SHP77 (cell line): ENCODE measurements around the gene MTA3.

Experiments
- DNase-seq, 2 experiments: peaks; one replicate each; lab custom pipeline; 2025; lab: John Stamatoyannopoulos, UW

The MTA3 gene

GRCh38 chr2:42787424-42787787 lies 219.0 kb downstream of the MTA3 start:
- no peak for DNase-seq

GRCh38 chr2:42787788-42788477 lies 219.5 kb downstream of the MTA3 start:
- DNase-seq: no peak

DNA sequence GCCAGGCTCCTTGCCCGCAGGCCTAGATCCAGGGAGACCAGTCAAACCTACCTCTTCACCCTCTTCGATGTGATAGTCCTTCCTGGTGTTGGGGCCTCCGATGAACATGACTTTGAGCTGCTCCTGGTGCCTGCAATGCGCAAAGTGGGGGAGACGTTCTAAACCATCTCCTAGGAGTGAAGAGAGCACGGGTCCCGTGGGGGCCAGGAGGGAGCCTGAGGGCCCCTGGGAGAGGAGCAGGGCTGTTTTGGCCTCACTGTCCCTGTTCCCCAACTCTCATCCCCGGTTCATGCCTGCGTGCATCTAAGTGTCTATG lies 220.0 kb downstream of the MTA3 start:
- no peak for DNase-seq

DNA sequence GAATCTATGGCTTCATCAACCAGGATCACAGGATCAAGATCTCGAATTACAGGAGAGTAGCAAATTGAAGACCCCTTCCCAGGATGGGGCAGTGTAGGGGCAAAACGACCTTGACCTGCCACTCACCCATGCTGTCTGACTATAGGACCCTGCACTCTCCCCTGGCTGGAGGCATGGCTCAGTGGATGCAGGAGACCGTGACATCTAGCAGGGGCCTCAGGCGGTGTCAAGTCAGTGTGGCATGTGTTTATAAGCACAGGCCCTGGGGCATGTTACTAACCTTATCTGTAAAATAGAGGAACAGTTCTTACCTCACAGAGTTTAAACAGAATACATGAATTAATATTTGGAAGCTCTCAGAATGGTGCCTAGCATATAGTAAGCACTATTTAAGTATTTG lies 220.4 kb downstream of the MTA3 start:
- DNase-seq: no peak

DNA sequence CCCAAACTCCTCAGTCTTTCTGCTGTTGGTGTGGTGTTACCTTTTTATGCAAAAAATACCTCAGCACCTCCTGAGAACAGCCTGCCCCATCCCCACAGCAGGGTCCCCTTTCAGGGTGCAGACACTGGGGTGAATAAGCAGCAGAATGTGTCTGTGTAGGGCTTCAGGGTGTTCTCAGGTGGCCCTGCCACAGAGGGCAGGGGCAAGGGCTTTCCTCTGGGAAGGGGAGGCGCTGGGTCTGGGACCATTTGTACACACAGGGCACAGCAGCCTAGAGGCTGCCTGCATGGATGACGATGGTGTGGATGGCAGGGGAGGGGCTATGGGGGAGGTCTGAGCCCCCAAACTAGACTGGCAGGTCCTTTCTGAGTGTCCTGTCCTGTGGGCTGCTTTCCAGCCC lies 221.3 kb downstream of the MTA3 start:
- DNase-seq: no peak

DNA sequence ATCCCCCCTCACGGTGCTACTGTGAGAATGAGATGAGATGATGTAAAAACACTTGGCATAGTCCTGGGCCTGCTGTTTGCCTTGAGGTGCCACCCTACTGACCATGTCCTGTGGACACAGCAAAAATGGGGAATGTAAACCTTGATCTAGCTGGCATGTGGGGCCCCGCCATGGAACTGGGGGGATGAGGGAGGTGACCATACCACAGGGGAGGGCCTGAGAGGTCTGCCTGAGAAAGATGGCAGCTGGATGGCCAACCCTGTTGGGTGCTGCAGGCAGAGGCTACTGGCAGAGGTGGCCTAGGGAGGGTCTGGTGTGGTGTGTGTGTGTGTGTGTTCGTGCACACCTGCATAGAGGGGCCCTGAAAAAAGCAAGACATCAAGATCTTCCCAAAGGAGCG lies 223.2 kb downstream of the MTA3 start:
- no peak for DNase-seq

DNA sequence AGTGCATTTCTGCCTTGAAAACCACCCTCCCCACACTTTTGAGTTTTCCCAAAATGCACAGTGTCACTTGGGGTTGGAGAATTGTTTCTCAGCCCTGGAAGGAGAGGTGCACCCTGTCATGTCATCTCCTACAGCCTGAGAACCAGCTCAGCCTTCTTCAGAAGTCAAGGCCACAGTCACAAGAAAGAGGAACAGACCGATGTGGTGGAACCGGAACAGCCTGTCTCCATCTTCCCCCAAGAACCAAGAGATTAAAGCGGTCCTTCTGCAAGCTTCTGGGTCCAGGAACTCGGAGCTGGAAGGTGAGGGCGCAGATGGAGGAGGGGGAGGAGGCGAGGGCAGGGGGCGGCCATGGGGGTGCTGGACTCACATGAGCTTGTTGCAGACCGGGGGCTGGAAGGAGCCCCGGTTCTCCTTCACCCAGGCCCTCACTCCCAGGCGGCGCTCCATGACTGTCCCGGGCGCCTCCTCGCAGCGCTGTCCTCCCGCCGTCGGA lies 223.7 kb downstream of the MTA3 start:
- DNase-seq: no peak

DNA sequence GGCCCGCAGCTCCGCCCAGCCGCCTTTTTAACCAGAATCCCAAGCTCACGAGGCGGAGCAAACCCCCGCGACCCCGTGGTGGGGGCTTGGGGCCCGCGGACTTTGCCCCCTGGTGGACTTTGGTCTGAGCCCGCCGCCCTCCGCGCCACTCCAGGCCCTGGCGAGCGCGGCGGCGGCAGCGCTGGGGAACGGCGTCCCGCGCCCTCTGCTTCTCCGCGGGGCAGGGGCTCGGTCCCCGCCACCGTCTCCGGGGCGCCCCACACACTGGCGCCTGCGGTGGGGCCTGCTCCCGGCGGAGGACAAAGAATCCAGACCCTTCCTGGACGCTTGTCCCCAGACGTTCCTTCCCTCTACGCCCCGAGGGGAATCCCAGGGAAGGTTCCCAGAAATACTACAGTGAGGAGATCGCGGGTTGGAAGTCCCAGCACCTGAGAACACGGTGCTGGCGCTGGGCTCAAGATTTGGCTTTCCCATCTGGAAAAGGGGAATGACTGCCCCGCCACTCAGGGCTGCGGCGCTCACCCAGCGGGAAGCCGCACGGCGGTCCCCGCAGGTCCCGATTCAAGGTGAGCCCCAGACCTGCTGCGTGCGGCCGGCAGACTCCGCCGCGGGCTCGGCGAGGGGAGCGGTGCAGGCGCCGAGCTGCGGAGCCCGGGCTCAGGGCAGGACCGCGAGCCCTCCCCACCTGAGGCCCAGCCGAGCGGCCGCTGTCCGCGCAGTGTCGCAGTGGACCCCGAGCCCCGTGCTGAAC lies 224.3 kb downstream of the MTA3 start, which contains the start of gene HAAO:
TSS of gene HAAO (minus strand) at position 1 of the 751 bp plus-strand sequence. CDS start 47 bp downstream, outside the sequence.
- no peak for DNase-seq

DNA sequence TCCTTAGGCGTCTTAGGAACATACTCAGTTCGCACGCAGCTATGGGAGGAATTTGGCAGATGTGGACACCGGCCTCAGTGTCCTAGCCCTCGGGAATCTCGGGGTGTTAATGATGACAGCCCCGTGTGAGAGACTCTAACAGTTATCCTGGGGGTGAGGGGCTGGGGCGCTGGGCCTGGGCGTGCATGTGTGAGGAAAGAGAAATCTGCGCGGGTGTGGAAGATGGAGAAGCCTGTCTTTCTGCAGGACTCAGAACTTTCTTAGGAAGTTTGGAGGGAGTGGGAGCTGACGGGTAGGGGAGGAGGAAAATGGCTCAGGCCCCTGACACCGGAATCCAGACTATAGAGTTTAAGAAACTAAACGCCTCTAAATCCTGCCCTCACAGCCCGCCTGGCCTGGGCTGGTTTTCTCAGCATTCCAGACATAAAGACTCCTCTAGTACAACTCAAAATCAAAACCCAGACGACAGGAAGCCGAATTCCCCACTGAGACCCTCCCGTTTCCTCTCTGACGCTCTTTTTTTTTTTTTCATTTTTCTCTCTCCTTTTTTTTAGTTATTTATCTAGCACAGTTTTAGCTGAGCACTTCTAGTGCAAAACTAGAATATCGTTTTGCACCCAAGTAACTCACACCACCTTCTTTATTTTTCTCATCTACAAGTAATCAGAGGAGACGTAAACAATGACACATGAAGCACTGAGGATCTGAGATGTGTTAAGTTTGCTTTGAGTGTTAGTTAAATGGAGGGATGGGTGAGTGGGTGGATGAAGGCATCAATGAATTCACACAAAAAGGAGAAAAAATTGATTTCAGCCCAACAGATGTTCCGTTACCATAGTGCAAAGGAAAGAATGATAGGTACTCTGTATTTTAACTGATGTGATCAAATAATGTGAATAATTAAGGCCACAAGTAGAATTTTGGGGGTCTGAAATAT lies 225.2 kb downstream of the MTA3 start:
- no peak for DNase-seq

DNA sequence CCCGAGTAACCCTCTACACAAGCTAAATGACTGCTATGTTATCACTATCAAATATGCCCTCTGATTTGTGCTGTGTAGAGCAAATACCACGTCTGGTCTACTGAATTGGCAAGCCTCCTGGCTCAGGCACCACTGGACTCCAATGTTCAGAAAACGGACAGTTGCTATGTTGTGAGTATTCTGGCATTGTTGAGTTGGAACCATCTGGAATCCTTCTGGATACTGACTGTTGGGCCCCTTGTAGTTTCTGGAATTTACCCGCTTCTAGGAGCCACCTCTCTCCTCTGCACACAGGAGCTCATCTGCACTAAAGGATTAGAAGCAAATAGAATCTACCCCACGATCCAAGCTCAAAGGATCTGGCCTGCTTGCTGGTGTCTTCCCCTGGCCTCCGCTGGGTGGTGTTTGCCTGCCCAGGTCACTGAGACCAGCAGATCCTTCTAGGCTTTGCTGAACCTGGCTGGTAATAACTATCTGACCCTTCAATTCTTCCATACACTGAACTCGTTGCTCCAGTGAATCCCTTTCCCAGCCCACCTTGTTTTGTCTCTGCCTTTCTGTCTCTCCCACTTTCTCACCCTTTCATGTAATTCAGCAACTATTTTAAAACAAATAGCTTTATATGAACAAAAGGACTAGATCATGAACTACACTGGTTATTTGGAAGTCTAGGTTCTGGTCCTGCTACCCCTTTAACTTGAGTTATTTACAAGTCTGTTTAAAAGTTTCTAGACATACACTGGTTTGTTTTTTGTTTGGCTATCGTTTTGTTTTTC lies 226.0 kb downstream of the MTA3 start:
- peak in 1 of 2 experiments; percentile 4 for DNase-seq

GRCh38 chr2:42795275-42795674 lies 226.8 kb downstream of the MTA3 start:
- no peak for DNase-seq

- peak in 1 of 2 experiments; percentile 26 for DNase-seq
Observed at GRCh38 chr2:42795841-42796301, 227.4 kb downstream of the MTA3 start.

DNA sequence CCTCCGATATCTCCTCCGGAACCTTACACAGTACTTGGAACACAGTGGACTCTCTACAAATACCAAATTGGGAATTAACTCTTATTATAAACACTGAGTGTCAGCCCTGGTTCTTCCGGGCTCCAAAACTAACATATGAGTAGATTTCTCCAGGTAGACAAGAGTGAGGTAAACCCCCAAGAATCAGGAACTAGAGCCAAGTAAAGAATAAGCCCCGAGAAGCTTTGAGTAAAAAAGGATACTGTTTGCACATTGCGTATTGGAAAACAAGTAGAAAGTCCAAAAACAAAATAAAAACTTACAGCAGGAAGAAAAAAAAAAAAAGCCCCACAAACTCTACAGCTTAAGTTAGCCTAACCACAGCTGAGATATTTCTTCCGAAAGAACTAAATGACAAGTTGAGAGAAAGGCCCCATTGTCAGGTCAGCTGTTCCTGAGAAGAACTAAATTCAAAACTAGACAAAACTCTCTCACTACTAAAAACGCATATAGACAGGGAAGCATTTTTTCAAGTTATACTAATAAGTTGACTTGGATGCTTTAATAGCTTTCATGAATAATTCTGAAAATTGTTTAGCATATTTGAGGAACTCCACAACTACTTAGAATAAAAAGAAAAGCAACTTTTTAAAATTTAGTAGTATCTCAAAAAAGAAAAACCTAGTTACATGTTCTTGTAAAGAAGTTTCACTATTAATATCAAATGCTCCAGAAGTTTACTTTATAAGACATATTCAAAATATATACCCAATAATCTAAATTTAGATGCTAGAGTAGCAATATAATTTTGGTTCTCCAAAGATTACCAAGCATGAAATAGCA lies 228.2 kb downstream of the MTA3 start:
- DNase-seq: no peak

DNA sequence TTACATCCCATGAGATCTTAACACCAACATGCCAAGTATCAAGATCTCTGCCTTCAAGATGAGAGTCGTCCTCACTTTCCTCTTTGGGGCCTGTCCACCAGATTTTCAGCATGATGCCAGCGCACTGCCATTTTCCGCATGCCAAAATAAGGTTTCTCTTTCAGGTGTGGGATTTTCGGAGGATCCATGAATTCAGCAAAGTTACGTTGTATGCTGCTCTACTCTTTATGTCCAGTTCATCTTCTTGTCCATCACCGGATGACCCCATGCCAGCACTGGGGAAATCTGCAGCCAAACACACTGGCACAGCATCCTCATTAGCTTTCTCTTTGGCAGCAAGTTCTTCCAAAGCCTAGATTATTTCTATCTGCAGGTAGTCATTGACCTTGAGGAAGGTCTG lies 228.8 kb downstream of the MTA3 start:
- no peak for DNase-seq

GRCh38 chr2:42799881-42800280 lies 231.4 kb downstream of the MTA3 start:
- DNase-seq: no peak

GRCh38 chr2:42800461-42800962 lies 232.1 kb downstream of the MTA3 start:
- DNase-seq: no peak

- no peak for DNase-seq
Observed at GRCh38 chr2:42800981-42801380, 232.5 kb downstream of the MTA3 start.

- DNase-seq: no peak
Observed at GRCh38 chr2:42801381-42801780, 232.9 kb downstream of the MTA3 start.

GRCh38 chr2:42802150-42802549 lies 233.7 kb downstream of the MTA3 start:
- no peak for DNase-seq

DNA sequence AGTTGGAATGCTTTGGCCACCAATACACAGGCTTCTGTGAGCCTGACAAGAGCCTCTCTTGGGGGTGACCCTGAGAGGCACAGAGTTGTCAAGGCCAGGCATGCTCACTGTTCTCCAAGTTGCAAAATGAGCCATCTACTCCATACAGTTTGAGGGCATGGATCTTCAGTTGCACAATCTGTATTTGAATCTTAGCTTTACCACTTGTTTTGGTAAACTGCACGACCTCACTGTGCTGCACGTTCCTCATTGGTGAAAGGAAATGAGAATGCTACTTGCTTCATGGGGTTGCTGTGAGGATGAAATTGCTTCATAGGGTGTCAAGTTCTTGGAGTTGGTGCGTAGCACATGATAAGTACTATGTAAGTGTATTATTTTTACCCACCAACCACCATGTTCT lies 235.9 kb downstream of the MTA3 start:
- no peak for DNase-seq
